Prostate gland (tissue), 2 donors: ENCODE results near the gene OLFM1.

Experiments used
- POLR2A ChIP-seq: fragments of 450-650 bp; IDR thresholded peaks from one replicate; pipeline ENCODE4 v1.6.1; 2016; ENCODE audit warnings: antibody characterized with exemption, mild to moderate bottlenecking
- TF ChIP-seq, protein P1 (sequence below), 4 experiments: fragments of 200-600 bp in 2 of 4; fragments of 450-650 bp in 2 of 4; sonication (generic) in 2 of 4; IDR thresholded peaks; 1 replicate in 3 of 4; 2 replicates in 1 of 4; pipeline ENCODE4 v1.5.1; 2016 to 2019; ENCODE audit warnings: antibody characterized with exemption in 4 of 4, mild to moderate bottlenecking in 2 of 4, moderate library complexity in 2 of 4

- no peak for TF ChIP-seq POLR2A
- TF ChIP-seq, protein P1, sequence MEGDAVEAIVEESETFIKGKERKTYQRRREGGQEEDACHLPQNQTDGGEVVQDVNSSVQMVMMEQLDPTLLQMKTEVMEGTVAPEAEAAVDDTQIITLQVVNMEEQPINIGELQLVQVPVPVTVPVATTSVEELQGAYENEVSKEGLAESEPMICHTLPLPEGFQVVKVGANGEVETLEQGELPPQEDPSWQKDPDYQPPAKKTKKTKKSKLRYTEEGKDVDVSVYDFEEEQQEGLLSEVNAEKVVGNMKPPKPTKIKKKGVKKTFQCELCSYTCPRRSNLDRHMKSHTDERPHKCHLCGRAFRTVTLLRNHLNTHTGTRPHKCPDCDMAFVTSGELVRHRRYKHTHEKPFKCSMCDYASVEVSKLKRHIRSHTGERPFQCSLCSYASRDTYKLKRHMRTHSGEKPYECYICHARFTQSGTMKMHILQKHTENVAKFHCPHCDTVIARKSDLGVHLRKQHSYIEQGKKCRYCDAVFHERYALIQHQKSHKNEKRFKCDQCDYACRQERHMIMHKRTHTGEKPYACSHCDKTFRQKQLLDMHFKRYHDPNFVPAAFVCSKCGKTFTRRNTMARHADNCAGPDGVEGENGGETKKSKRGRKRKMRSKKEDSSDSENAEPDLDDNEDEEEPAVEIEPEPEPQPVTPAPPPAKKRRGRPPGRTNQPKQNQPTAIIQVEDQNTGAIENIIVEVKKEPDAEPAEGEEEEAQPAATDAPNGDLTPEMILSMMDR (IDR thresholded peaks at IDR 0.05), result no peak
Observed at GRCh38 chr9:135129137-135129695, 41.7 kb downstream of the OLFM1 start.
